Omental fat pad (tissue), 4 donors: ENCODE results near the gene MARCHF11. TPM values are rescaled to one million over a fixed set of nuclear protein-coding genes. Genes with fewer than 3 reads are reported as not detected.

Experiments
- ATAC-seq: fragments of 150-250 bp; one replicate; pipeline ENCODE4 v1.9.1; 2016; ENCODE audit warnings: mild to moderate bottlenecking, moderate library complexity; ENCODE audit not compliant: low FRiP score
- DNase-seq: peaks from one replicate; pipeline ENCODE4 v3.0.0-alpha.2; 2019; ENCODE audit warnings: low spot score
- CTCF ChIP-seq, 3 donors: fragments of 450-650 bp; IDR thresholded peaks; one replicate each; pipeline ENCODE4 v1.5.1; 2016 to 2017; ENCODE audit warnings: antibody characterized with exemption in 3 of 3, mild to moderate bottlenecking in 3 of 3, moderate library complexity in 2 of 3
- total RNA-seq, 4 donors: library from RNA; depleted of rRNA; stranded (reverse); fragments of >200 nt; gene quantifications; one replicate each; pipeline ENCODE4 v1.1.0, GENCODE V29; 2016

MARCHF11 gene
- total RNA-seq, 4 donors from 2014 or later, result not detected

- DNase-seq, result no peak
- ATAC-seq, result no peak
- no peak for TF ChIP-seq CTCF (IDR thresholded peaks at IDR 0.05)
These were observed 97.5 kb downstream of the MARCHF11 start for GRCh38 chr5:16082053-16082452.

- no peak for ATAC-seq
- TF ChIP-seq CTCF (IDR thresholded peaks at IDR 0.05), result no peak
These were observed 98.1 kb downstream of the MARCHF11 start for GRCh38 chr5:16081376-16081955.

GRCh38 chr5:16076657-16077056, 102.9 kb downstream of the MARCHF11 start:
- DNase-seq (no peak), ATAC-seq (no peak)
- TF ChIP-seq CTCF (IDR thresholded peaks at IDR 0.05), result no peak

More at GRCh38 chr5:16081376-16081955, 98.1 kb downstream of the MARCHF11 start:
- DNase-seq, result no peak

- no peak for TF ChIP-seq CTCF (IDR thresholded peaks at IDR 0.05)
- ATAC-seq, result no peak
- DNase-seq, result no peak
These were observed 105.2 kb downstream of the MARCHF11 start for GRCh38 chr5:16074358-16074757.

GRCh38 chr5:16072616-16073015, 107.0 kb downstream of the MARCHF11 start:
- no peak for DNase-seq
- no peak for ATAC-seq
- no peak for TF ChIP-seq CTCF (IDR thresholded peaks at IDR 0.05)

- ATAC-seq (no peak), DNase-seq (no peak)
- no peak for TF ChIP-seq CTCF (IDR thresholded peaks at IDR 0.05)
These were observed 112.2 kb downstream of the MARCHF11 start for GRCh38 chr5:16067415-16067814.

- TF ChIP-seq CTCF (IDR thresholded peaks at IDR 0.05), result no peak
- ATAC-seq, result no peak
- no peak for DNase-seq
These were observed 112.8 kb downstream of the MARCHF11 start for GRCh38 chr5:16066810-16067209.
